Suppressor macrophage (primary cell): ENCODE results near the gene PLAAT2.
"Not testable (repeated sequence)": the region's sequence is repeated elsewhere in the genome, so short reads cannot be mapped to it uniquely, and the experiment has no call there.

Source experiments
- DNase-seq, 4 experiments: peaks; one replicate each; pipeline ENCODE4 v3.0.0-alpha.2; 2020 to 2022

Gene PLAAT2

DNA sequence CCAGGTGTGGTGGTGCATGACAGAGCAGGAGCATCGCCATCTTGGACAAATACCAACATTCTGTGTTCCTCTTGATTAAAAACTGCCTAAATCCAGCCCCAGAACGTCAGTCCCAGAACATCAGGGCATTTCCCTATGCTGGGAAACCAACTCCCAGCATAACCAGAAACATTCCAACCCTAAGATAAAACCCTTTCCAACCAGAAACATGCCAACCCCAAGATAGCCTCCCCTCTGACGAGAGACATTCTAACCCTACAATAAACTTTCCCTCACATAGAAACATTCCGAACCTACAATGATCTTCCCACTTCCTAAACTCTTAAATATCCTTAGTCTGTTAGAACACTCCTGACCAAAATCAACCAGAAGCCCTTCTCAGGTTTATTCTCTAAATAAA is 15.0 kb downstream of the PLAAT2 start:
- no peak for DNase-seq

DNA sequence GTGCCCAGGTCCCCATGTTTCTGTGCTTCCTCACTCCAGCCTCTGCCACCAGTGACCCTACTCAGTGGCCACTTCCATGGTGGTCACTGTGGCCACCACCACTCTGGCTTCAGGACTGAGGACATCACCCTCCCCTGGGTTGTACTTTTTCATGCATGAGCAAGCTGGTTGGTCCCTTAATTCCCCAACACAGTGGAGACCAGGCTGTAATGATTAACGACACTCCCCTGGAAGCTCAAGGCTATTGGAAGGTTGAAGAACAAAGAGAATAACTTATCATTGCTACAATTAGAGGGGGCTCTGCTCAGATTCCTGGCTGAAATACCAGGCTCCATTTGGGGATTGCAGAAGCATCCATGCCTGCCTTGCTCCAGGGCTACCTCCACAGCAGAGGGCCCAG is 16.1 kb downstream of the PLAAT2 start:
- no peak for DNase-seq

- peak; percentile 31 to 70 (median 54) for DNase-seq
Measured at GRCh38 chr11:63543711-63544110, 19.5 kb downstream of the PLAAT2 start.

- not testable (repeated sequence) for DNase-seq
Measured at GRCh38 chr11:63542506-63542905, 20.7 kb downstream of the PLAAT2 start.

GRCh38 chr11:63537293-63538101 is 25.7 kb downstream of the PLAAT2 start:
- peak in 1 of 4 experiments; percentile 26 for DNase-seq

DNA sequence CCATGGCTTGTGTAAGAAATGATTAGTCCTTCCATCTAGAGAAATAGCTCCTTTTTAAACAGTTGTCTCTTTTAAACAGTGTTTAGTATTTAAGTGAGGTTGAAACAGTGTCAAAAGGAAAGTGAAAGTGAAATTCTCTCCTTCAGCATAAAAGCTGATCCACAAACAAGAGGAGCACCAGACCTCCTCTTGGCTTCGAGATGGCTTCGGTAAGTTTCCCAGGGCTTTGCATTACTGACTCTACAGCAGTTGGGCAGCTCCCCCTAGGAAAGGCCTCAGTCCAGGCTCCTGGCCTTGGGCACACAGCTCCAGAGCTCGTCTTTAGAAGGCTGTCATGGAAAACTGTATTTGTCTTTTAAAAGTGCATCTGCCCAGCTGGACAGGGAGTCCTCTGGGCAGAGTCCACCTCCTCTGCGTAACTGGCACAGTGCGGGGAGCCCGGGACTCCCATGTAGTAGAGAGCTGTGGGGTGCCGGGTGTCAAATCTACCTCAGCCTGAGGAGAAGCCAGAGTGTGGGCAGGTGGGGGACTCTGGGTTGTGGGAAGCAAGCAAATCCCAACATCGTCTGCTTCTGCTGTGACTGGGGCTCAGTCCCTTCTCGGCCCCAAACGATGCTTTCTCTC is 26.4 kb downstream of the PLAAT2 start, which contains the start of gene PLAAT4:
TSS of gene PLAAT4 (plus strand) at position 140 of the 624 bp plus-strand sequence. CDS start at position 201, 61 bp downstream.
- DNase-seq = peak; percentile 12 to 57 (median 40)

- no peak for DNase-seq
Measured at GRCh38 chr11:63535734-63536133, 27.4 kb downstream of the PLAAT2 start.

DNA sequence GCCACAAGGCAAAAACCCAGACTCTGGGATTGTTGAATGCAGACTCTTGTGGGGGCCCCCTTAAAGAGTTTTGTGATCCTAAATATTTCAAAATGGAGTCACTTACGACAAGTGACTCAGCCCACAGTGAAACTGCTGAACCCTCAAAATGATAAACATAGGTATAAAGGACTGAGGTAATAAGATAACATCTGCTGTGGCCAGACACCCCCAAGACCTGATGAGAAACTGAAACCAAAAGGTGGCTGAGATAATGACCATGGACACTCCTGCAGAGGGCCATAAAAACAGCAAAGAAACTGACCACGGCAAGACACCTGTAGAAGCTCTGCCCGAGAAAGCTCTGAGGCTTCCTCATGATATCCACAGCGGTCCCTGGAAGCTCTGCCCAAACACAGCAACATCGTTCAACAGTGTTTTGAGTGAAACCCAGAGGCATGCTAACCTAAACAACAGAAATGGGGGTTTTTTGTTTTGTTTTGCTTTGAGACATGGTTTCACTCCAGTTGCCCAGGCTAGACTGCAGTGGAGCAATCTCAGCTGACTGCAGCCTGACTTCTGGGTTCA is 28.2 kb downstream of the PLAAT2 start:
- no peak for DNase-seq

DNA sequence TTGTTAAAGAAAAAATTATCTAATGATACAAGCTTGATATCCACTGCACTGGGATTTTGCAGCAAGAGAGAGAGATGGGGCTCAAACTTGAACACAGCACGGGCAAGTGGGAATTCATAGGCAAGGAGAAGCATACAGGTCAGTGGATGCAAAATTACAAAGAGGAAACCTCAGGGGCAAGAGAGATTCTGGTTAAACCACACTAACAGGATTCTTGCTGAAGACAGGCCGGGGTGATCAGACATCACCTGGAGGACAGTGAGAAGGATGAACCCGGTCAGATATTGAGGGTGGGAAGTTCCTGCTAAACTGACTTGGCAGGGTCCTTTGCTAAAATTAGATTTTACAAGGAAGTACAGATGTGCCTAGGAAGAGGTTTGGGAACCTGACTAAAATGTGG is 29.1 kb downstream of the PLAAT2 start:
- no peak for DNase-seq

DNA sequence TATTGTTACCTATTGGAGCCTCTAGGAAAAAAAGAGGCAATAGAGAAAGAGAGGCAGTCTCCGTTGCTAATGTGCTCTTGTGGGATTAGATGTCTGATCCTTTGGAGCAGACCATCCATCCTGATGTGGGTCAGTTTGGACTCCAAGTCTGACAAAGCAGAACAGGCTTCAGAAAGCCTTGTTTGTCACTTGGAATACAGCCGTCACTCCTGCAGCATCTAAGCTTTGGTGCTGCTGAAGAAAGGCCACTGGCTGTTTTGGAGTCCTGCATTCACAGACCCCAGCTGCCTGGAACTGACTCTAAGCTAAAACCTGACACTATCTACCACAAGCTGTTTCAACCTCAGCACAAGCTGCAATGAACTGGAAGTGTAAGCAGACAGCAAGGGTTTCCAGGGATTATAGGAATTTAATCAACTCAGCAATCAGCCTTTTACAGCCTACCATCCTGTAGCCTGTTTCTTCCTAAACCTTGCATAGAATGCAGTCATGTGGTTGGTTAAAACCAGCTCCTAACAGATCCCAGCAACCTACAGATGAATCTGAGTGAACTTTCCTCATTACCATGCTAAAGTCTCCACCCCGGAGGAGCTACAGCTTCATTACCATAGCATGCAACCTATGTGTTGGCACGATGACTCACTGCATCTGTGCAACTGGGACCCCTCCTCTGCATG is 30.2 kb downstream of the PLAAT2 start:
- no peak for DNase-seq

GRCh38 chr11:63532117-63532516 is 31.1 kb downstream of the PLAAT2 start:
- DNase-seq = no peak

DNA sequence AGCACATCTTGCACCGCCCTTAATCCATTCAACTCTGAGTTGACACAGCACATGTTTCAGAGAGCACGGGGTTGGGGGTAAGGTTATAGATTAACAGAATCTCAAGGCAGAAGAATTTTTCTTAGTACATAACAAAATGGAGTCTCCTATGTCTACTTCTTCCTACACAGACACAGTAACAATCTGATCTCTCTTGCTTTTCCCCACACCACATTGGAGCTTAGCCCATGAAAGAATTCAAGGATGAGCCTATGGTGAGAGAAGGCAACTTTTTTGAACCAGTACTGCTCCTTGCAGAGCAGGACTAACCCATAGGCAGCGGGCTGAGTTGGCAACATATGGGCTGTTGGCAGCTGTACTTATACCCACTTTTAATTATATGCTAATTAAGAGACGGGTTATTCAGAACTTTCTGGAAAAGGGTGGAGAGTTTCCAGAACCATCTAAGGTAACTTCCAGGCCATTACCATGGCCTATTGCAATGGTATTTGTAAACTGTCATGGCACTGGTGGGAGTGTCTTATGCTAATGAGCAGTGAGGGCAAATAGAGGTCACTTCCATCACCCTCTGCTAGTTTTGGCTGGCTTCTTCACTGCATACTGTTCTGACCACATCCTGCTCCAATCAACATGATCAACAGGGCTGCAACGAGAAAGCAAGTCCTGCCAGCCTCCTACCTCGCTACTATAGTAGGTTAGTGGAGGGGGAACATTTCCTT is 31.9 kb downstream of the PLAAT2 start:
- not testable (repeated sequence) for DNase-seq

DNA sequence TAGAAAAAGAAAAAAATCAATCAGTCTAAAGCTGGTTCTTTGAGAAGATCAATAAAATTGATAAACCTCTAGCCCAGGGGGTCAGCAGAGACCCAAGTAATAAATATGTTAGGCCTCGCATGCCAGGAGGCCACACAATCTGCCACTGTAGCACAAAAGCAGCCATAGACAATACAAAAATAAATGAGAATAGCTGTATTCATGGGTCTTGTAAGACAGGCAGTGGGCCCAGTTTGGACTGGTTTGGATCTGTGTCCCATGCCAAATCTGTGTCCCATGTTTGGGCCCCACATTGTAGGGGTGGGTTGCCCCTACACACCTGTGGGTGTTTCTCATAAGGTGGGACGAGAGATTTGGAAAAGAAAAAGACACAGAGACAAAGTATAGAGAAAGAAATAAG is 33.2 kb downstream of the PLAAT2 start:
- DNase-seq = no peak

GRCh38 chr11:63529373-63529772 is 33.8 kb downstream of the PLAAT2 start:
- DNase-seq = not testable (repeated sequence)

- DNase-seq = not testable (repeated sequence)
Measured at GRCh38 chr11:63528729-63529278, 34.4 kb downstream of the PLAAT2 start.

- DNase-seq = not testable (repeated sequence)
Measured at GRCh38 chr11:63528156-63528555, 35.0 kb downstream of the PLAAT2 start.

DNA sequence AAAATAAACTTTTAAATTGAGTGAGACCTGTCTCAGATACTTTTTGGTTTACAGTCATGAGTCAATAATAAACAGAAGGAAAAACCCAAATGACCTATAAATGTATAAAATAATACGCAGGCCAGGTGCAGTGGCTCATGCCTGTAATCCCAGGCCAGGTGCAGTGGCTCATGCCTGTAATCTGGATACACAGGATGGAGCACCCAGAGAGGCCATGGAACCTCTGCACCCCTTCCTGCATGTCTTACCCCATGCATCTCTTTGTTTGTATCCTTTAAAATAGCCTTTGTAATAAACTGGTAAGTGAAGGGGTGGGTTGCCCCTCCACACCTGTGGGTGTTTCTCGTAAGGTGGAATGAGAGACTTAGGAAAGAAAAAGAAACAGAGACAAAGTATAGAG is 35.5 kb downstream of the PLAAT2 start:
- no peak for DNase-seq

DNA sequence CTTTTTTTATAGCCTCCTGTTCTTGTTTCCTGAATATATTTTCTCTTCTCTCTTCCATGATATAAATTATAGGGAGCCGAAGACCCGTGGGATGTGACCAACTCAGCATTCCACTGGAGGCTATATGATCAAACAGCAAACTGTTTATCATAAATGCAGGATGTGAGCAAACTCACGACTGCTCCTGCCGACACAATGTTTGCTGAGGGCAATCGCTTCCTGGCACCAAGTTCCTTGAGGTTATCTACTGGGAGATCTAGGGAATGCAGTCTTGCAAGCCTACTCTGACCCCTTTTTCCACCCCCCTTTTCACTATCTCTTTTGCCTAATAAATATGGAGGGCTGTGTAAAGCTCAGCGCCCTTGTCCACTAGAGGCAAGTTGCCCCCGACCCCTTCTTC is 40.0 kb downstream of the PLAAT2 start:
- DNase-seq = no peak

- no peak for DNase-seq
Measured at GRCh38 chr11:63521896-63522295, 41.3 kb downstream of the PLAAT2 start.

DNA sequence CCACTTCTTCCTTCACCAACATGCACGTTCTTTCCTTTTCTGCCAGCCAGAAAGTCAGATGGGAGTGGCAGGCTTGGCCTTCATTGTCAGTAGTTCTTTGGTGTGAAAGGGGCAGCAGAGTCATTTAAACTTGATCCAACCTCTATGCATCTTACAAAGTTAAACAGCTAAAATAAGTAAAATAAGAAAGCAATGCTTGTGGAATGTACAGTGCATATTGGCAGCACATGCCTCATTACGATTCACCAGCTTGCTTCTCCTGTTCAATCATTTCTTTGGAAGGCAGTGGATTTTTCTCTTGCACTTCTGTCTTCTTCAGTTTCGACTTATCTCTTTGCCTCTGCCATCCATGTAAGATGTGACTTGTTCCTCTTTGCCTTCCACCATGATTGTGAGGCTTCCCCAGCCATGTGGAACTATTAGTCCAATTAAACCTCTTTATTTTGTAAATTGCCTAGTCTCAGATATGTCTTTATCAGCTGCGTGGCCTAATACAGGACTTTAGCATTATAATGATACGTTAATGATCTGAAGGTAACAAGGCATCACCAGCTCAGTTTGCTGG is 42.5 kb downstream of the PLAAT2 start:
- DNase-seq = no peak

- no peak for DNase-seq
Measured at GRCh38 chr11:63518548-63518947, 44.6 kb downstream of the PLAAT2 start.

DNA sequence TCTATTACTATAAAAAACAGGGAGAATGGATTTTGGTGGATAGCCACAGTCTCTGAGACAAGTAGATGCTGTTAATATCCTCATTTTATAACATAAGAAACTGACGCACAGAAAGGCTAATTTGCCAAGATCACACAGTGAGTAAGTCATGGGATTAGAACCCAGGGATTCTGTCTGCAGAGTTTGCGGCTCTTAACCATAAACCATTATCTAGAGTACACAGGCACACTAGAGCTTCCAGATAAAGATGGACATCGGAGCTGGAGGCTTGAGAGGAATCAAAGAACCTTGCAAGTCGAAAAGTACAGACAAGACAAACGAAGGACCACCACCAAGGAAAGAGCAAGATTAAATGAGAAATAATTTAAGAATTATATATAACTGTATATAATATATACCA is 46.0 kb downstream of the PLAAT2 start:
- no peak for DNase-seq
